Thyroid gland (tissue), 4 donors: Measurements from ENCODE around the gene STX16.

Source experiments
- CTCF ChIP-seq, 6 experiments: fragments of 200-600 bp in 3 of 6; fragments of 450-650 bp in 3 of 6; sonication (generic) in 3 of 6; IDR thresholded peaks; one replicate each; pipeline ENCODE4 v1.5.1; 2016 to 2019; ENCODE audit warnings: antibody characterized with exemption in 6 of 6, mild to moderate bottlenecking in 2 of 6, inconsistent platforms in 1 of 6, moderate library complexity in 1 of 6
- POLR2A ChIP-seq, 2 donors: fragments of 450-650 bp; IDR thresholded peaks; one replicate each; pipeline ENCODE4 v1.6.1; 2017; ENCODE audit warnings: antibody characterized with exemption in 2 of 2, mild to moderate bottlenecking in 2 of 2, moderate library complexity in 1 of 2

- TF ChIP-seq POLR2A (IDR thresholded peaks at IDR 0.05) (no peak), CTCF (IDR thresholded peaks at IDR 0.05) (no peak)
Observed at GRCh38 chr20:58647162-58647795, 3.8 kb upstream of the STX16 start.
